DMS114 treated with DMSO at 0.1 percent for 48 hours (cell line): ENCODE measurements around the gene CEL.

Source experiments
- DNase-seq: peaks from one replicate; lab custom pipeline; 2025; ENCODE audit not compliant: unreplicated experiment; lab: John Stamatoyannopoulos, UW

The CEL gene

DNA sequence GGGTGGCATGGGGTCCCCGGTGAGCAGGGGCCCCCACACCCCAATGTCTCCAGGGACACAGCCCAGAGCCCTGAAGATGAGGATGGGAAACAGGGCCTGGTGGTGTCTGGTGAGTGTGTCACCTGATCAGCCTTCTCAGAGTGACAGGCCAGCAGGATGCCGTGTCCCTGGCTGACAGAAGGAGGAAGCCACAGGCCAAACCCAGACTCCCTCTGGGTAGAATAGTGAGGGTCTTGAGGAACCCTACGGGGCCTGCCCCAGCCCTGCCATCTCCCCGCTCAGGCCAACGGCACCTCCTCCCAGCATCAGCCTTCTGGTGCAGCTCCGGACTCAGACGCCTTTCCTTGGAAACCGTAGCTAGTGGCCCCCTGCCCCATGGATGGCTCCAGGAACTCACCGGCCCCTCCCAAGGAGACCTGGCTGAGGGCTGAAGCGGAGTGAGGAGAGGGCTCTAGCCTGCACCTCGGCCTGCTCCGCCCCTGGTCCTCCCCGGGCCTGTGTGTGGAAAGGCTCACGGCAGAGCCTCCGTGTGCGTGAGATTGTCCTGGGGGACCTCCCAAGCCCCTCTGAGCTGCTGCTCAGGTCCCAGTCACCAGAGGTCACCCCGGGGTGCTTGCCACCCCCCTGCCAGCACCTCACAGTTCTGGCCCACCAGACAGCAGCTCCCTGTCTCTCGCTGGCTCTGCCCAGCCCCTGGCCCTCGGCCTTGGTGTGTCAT is 53.3 kb downstream of the CEL start:
- no peak for DNase-seq

DNA sequence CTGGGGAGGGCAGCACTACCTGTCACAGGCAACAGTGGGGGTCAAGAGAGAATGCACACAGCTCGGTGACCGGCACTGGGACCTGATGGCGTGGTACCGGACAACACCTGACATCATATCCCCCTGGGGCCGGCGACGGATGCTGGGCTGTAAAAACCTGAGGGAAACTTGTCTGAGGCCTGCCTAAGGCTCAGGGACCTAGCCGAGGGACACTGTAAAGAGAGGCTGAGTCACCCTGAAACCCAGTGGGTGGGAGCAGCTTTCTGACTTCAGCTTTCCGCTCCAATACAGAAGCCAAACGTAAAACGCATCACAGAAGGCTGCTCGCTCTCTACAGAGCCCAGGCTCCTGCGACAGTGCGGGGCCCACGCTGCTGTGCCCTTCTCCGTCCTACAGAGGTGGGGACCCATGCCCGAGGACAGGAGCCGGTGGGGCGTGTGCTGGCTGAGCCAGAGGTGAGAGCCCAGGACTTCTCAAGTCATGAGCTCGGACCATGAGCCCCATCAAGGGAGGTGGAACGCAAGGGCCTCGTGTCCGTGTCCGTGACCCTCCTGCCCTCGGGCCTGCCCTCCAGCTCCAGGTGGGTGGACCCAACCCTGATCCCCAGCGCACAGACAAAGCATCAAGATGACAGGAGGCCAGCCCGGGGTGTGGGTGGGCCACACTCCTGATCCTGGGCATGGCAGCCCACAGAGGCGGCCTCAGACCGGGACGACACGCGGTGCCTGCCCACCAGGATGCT is 54.0 kb downstream of the CEL start:
- no peak for DNase-seq

DNA sequence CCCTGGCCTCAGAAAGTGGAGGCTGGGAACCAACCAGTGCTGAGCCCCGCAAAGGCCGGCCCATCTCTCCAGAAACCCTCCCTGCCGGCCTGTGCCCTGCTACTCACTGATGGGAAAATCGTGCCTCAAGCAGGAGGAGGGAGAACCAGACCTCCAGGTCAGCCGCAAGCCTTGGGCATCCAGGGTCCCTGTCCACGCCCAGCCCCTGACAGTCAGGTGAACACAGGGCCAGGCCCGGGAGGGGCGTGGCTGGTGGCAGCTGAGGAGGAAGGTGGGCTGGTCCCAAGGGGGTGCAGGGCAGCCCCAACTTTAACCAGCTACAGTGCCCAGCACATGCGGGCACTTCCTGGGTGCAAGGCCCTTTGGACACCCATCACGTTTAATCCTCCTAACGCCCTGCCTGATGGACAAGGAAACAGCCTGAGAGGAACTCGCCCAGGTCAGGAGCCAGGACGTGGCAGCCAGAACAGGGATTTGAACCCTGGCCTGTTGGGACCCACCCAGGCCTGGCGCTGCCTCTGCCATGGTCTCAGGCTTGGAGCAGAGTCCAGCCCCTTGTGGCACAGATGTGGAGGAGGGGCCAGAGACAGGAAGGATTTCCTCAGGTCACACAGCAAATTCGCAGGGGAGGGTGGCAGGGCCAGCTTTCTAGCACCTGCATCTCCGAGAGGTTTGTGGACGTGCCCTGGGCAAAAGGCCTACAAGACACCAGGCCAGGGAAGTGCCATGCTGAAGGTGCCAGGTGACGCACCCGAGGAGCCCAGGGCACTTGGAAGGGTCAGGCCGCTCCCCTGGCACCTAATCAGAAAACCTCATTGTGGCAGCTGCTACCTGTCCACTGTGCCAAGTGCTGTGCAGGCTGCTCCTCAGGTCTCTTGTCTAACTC is 54.8 kb downstream of the CEL start:
- no peak for DNase-seq

- DNase-seq = no peak
Measured at GRCh38 chr9:133117271-133118178, 55.7 kb downstream of the CEL start.

GRCh38 chr9:133118179-133118520 is 56.4 kb downstream of the CEL start:
- DNase-seq = no peak

- DNase-seq = no peak
Measured at GRCh38 chr9:133118568-133118967, 56.8 kb downstream of the CEL start.

GRCh38 chr9:133119103-133119845 is 57.5 kb downstream of the CEL start:
- DNase-seq = no peak

DNA sequence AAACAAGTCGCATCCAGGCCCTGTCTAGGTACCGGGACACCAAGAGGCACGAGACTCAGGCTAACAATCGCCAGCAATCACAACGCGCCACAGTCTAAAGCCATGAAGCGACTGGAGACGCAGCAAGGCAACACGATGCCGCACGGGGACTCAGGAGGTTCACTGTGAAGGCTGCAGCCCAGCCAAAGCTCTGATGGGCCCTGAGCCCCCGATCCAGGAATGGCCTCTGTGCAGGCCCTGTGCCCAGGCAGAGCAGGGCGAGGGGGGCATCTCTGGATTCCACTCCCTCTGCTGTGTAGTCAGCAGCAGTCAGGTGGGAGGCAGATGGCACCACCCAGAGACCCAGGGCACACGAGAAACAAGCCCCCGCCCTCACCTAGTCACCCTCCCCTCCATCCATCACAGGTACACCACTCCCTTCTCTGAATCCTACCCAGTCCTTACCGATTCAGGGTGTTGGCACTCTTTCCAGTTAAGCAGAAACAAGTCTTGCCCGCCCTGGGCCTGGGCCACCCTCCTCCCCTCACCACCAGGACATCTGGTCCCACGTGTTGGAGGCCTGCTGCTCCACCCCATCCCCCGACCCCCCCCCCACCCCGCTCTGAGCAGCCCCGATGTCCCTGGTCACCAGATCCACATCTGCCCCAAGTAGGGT is 58.2 kb downstream of the CEL start:
- DNase-seq = no peak

DNA sequence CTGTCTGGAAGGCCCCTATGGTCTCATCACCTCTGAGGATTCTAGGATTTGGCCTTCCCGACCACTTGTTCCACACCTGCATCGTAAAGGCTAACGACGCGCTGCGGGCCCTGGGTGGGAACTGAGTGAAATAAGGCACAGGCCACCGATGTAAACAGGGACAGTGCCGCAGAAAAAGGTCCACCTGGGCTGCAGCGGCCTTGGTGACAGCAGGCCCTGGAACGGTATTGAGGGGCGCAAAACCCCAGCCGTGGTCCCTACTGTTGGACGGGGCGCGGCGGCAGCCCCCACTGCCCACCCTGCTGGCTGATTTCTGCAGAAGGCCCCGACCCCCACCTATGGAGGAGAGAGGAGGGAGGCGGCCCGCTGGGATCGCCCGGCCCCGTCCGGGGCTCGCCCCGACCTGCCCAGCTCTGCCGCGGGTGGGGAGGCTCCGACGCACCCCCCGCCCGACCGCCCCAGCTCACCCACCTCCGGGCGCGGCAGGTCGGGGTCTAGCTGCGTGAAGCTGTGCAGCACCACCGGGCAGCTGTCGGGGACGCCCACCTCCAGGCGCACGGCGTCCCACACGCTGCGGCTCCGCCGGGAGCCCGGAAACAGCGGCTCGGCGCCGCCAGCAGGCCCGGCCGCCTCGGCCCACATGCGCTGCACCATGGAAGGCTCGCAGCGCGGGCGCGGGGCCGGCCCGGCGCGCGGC is 58.9 kb downstream of the CEL start:
- DNase-seq = no peak
